Tibial nerve (tissue), 4 donors: ENCODE measurements around the gene FANCL. TPM values are rescaled to one million over a fixed set of nuclear protein-coding genes. Genes with fewer than 3 reads are reported as not detected.

ENCODE experiments used
- DNase-seq, 2 donors: peaks; one replicate each; pipeline ENCODE4 v3.0.0-alpha.2; 2019; ENCODE audit warnings: low spot score in 2 of 2
- H3K27ac ChIP-seq, 4 donors: fragments of 200-600 bp; sonication (generic) in 3 of 4; one replicate each; pipeline ENCODE4 v1.5.1; 2017 to 2019; ENCODE audit warnings: mild to moderate bottlenecking in 1 of 4
- H3K27me3 ChIP-seq, 2 donors: fragments of 200-600 bp; sonication (generic) in 1 of 2; one replicate each; pipeline versions ENCODE4 v1.5.1 to v1.6.0; 2017 to 2019
- H3K36me3 ChIP-seq, 3 donors: fragments of 200-600 bp; sonication (generic); one replicate each; pipeline ENCODE4 v1.5.1; 2018 to 2019
- H3K4me1 ChIP-seq, 4 donors: fragments of 200-600 bp; sonication (generic) in 3 of 4; one replicate each; pipeline ENCODE4 v1.5.1; 2017 to 2019
- H3K4me3 ChIP-seq, 4 donors: fragments of 200-600 bp; sonication (generic) in 3 of 4; one replicate each; pipeline ENCODE4 v1.5.1; 2017 to 2019; ENCODE audit warnings: mild to moderate bottlenecking in 1 of 4, moderate library complexity in 1 of 4
- H3K9me3 ChIP-seq, 4 donors: fragments of 200-600 bp; sonication (generic) in 3 of 4; one replicate each; pipeline ENCODE4 v1.5.1; 2017 to 2019
- CTCF ChIP-seq, 5 experiments: fragments of 200-600 bp in 3 of 5; fragments of 450-650 bp in 2 of 5; sonication (generic) in 3 of 5; IDR thresholded peaks; one replicate each; pipeline ENCODE4 v1.5.1; 2016 to 2019; ENCODE audit warnings: antibody characterized with exemption in 5 of 5, mild to moderate bottlenecking in 3 of 5, moderate library complexity in 2 of 5
- EP300 ChIP-seq, 2 donors: sonication (generic); formaldehyde crosslinking; IDR thresholded peaks; one replicate each; pipeline ENCODE4 v1.6.1; 2017; ENCODE audit warnings: antibody characterized with exemption in 2 of 2, mild to moderate bottlenecking in 1 of 2
- POLR2A ChIP-seq, 2 donors: fragments of 450-650 bp; IDR thresholded peaks; one replicate each; pipeline ENCODE4 v1.6.1; 2017; ENCODE audit warnings: antibody characterized with exemption in 2 of 2, mild to moderate bottlenecking in 2 of 2, moderate library complexity in 2 of 2
- WGBS, 2 donors: methylation state at CpG; one replicate each; pipeline ENCODE4 v1.1.5; 2018; 5-methylcytosine and 5-hydroxymethylcytosine counted together
- total RNA-seq, 4 donors: library from RNA; depleted of rRNA; stranded (reverse); fragments of >200 nt; gene quantifications; one replicate each; pipeline ENCODE4 v1.1.0, GENCODE V29; 2016

The FANCL gene
- total RNA-seq, 4 donors from 2014 or later, result 19.3 to 26.5 (median 24.5) TPM

- WGBS, 2 donors, result 96 to 97% methylated on average over 6 of the region's 6 CpGs
- Histone ChIP-seq H3K4me3 (no peak overlapping the region), H3K4me1 (no peaks in the 10 kb centered on the region), H3K27me3 (no peaks in the 10 kb centered on the region), H3K27ac (no peak overlapping the region), H3K9me3 (no peaks in the 10 kb centered on the region), H3K36me3 (no peaks in the 10 kb centered on the region)
- DNase-seq, result no peak
- TF ChIP-seq CTCF (IDR thresholded peaks at IDR 0.05), result no peak
- TF ChIP-seq POLR2A (IDR thresholded peaks at IDR 0.05), result no peak
- no peak for TF ChIP-seq EP300 (IDR thresholded peaks at IDR 0.05)
These were observed 130.4 kb downstream of the FANCL start for GRCh38 chr2:58110765-58111164.

- 88 to 89% methylated on average over 2 of the region's 2 CpGs for WGBS, 2 donors
- TF ChIP-seq CTCF (IDR thresholded peaks at IDR 0.05), result no peak
- no peak for TF ChIP-seq POLR2A (IDR thresholded peaks at IDR 0.05)
- Histone ChIP-seq H3K27ac (no peak overlapping the region), H3K4me1 (no peaks in the 10 kb centered on the region), H3K4me3 (no peak overlapping the region), H3K36me3 (no peaks in the 10 kb centered on the region), H3K27me3 (no peaks in the 10 kb centered on the region), H3K9me3 (no peaks in the 10 kb centered on the region)
- DNase-seq, result no peak
These were observed 131.6 kb downstream of the FANCL start for GRCh38 chr2:58109481-58109880.

Other genes with a start within 250 kb of the FANCL start
- 10 to 100 TPM in 3 of 4 donors, 1 to 10 TPM in 1; 8.0 to 15.9 (median 14.2) TPM for gene VRK2, start 194.5 kb downstream of the FANCL start, total RNA-seq